ENCODE measurements around the gene COL5A3. TPM values are rescaled to one million over a fixed set of nuclear protein-coding genes. Genes with fewer than 3 reads are reported as not detected.

The COL5A3 gene
- total RNA-seq, 1 experiment from 2014 or later, result 0.26 TPM

DNA sequence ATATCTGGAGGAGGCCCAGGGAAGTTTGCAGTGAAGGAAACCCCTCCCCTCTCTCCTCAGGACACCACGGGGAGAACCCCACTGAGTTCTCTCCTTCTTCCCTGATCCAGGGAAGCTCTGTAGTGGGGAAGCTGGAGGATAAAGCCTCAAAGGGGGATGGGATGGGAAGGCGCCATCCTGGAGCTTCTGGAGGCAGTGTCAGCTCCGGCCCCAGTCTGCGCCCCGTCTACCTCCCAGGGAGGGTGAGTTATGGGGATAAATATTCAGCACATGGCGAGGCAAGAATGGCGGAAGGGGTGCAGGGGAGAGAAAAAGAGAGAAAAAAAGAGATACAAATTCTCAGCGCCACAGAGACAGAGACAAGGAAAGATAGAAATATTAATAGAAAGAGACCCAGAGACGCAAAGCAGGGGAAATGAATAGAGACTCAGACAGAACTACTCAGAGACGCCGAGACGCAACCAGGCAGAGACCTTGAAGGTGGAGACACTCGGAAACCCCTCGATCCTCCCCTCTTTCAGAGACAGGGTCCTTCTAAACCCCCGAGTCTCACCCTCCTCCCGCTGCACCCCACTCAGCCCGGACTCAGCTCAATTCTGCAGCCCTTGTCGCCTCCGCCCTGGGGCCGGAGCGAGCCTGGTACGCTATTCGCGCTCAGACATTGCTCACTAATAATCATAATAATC, 97.6 kb downstream of the COL5A3 start:
- H3K27ac Mint-ChIP-seq (ENCODE audit: unreplicated experiment), result no peak overlapping the region
- DNase-seq, result no peak
- H3K9me3 Mint-ChIP-seq (ENCODE audit: low read depth, unreplicated experiment), result no peaks in the 10 kb centered on the region
- no peaks in the 10 kb centered on the region for H3K27me3 Mint-ChIP-seq (ENCODE audit: unreplicated experiment)
- peaks cover 12% of the 10 kb centered on the region for H3K4me1 Mint-ChIP-seq (ENCODE audit: low read depth, unreplicated experiment)
- intact Hi-C loops (cut with micrococcal nuclease; ENCODE audit: unreplicated experiment), result no loop called here
- no peak overlapping the region for H3K4me3 Mint-ChIP-seq (ENCODE audit: low read depth, unreplicated experiment)
- H3K36me3 Mint-ChIP-seq (ENCODE audit: insufficient read depth, unreplicated experiment), result no peaks in the 10 kb centered on the region
- CTCF ChIA-PET, result no interaction called here
- BruUV-seq (replicated peaks), result no TSS peak
- TF ChIP-seq CTCF (IDR thresholded peaks at IDR 0.05; ENCODE audit: unreplicated experiment), result no peak

DNA sequence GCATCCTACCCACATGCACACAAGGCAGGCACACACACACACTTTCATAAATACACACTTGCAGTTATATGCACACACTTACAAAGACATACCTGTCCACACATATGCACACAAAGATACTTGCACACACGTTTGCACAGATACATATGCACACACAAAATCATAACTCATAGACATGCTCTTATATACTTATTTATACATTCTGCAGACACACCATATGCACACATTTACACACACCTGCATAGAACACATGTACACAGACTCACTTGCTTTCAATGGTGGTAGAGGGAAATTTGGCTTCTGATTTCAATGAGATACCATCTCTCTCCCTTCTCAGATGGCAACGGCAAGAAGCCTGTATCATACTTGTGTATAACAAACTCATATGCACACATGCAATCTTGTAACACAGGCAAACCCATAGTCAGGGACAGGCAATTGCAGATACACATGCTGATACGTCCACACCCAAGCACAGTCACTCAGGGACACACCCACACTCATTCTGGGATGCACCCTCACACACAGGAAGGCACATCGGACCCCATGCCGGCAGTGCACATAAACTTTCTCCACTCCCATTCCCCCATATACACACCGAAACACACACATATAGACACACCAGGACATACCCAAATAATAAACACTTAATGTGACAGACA, 98.6 kb downstream of the COL5A3 start:
- Mint-ChIP-seq H3K27ac (ENCODE audit: unreplicated experiment) (no peak overlapping the region), H3K9me3 (ENCODE audit: low read depth, unreplicated experiment) (no peaks in the 10 kb centered on the region), H3K4me3 (ENCODE audit: low read depth, unreplicated experiment) (no peak overlapping the region), H3K27me3 (ENCODE audit: unreplicated experiment) (no peaks in the 10 kb centered on the region), H3K4me1 (ENCODE audit: low read depth, unreplicated experiment) (peaks cover 1% of the 10 kb centered on the region), H3K36me3 (ENCODE audit: insufficient read depth, unreplicated experiment) (no peaks in the 10 kb centered on the region)
- intact Hi-C loops (cut with micrococcal nuclease; ENCODE audit: unreplicated experiment), result no loop called here
- BruUV-seq (replicated peaks), result no TSS peak
- no peak for DNase-seq
- TF ChIP-seq CTCF (IDR thresholded peaks at IDR 0.05; ENCODE audit: unreplicated experiment), result no peak
- CTCF ChIA-PET, result no interaction called here

GRCh38 chr19:9910625-9911024, 99.7 kb downstream of the COL5A3 start:
- no TSS peak for BruUV-seq (replicated peaks)
- intact Hi-C loops (cut with micrococcal nuclease; ENCODE audit: unreplicated experiment), result no loop called here
- H3K9me3 Mint-ChIP-seq (ENCODE audit: low read depth, unreplicated experiment), result no peaks in the 10 kb centered on the region
- no peaks in the 10 kb centered on the region for H3K4me1 Mint-ChIP-seq (ENCODE audit: low read depth, unreplicated experiment)
- no peak for DNase-seq
- no peaks in the 10 kb centered on the region for H3K27me3 Mint-ChIP-seq (ENCODE audit: unreplicated experiment)
- H3K4me3 Mint-ChIP-seq (ENCODE audit: low read depth, unreplicated experiment), result no peak overlapping the region
- H3K27ac Mint-ChIP-seq (ENCODE audit: unreplicated experiment), result no peak overlapping the region
- no peaks in the 10 kb centered on the region for H3K36me3 Mint-ChIP-seq (ENCODE audit: insufficient read depth, unreplicated experiment)
- TF ChIP-seq CTCF (IDR thresholded peaks at IDR 0.05; ENCODE audit: unreplicated experiment), result no peak
- CTCF ChIA-PET, result no interaction called here

Small RNA genes lying within 50 kb of the gene (microRNA-seq; reads per million reads assigned to microRNA genes)
- gene MIR5589, result 34.1 reads per million, percentile 52 among the genes with 10 or more reads in this experiment

Other genes with a start within 250 kb of the COL5A3 start
- gene ZNF846, start 241.8 kb downstream of the COL5A3 start, total RNA-seq (2022), result 7.8 and 8.0 TPM in 2 replicates
- 20.7 and 21.4 TPM in 2 replicates for gene FBXL12, start 191.4 kb downstream of the COL5A3 start, total RNA-seq (2022)
- gene UBL5, start 182.6 kb downstream of the COL5A3 start, total RNA-seq (2022), result 233 and 234 TPM in 2 replicates
- 49.5 and 51.0 TPM in 2 replicates for gene PIN1, start 175.2 kb downstream of the COL5A3 start, total RNA-seq (2022)
- gene OLFM2, start 74.0 kb downstream of the COL5A3 start, total RNA-seq (2022), result 11.2 and 14.9 TPM in 2 replicates
- not detected in 2 replicates for gene RDH8, start 3.0 kb upstream of the COL5A3 start, total RNA-seq (2022)
- 37.3 and 61.5 TPM in 2 replicates for gene SHFL, start 75.8 kb upstream of the COL5A3 start, total RNA-seq (2022)
- gene ANGPTL6, start 92.2 kb upstream of the COL5A3 start, total RNA-seq (2022), result 0.59 and 1.2 TPM in 2 replicates
- 52.2 and 56.4 TPM in 2 replicates for gene PPAN, start 95.9 kb upstream of the COL5A3 start, total RNA-seq (2022)
- gene P2RY11, start 101.2 kb upstream of the COL5A3 start, total RNA-seq (2022), result 20.7 and 25.2 TPM in 2 replicates
- 143 and 149 TPM in 2 replicates for gene EIF3G, start 109.4 kb upstream of the COL5A3 start, total RNA-seq (2022)
- gene DNMT1, start 184.4 kb upstream of the COL5A3 start, total RNA-seq (2022), result 133 and 139 TPM in 2 replicates
- 4.8 and 5.3 TPM in 2 replicates for gene S1PR2, start 220.8 kb upstream of the COL5A3 start, total RNA-seq (2022)
- gene MRPL4, start 241.7 kb upstream of the COL5A3 start, total RNA-seq (2022), result 59.2 and 60.4 TPM in 2 replicates